Activated CD8-positive, alpha-beta T cell treated with anti-CD3 and anti-CD28 coated beads, Interleukin-2, amount 10 ng/mL, durations not matched to agents 7 days and 5 days (primary cell): ENCODE results near the gene CBLB. TPM values are rescaled to one million over a fixed set of nuclear protein-coding genes. Genes with fewer than 3 reads are reported as not detected.
A peak's percentile ranks its signal among the peaks of the same experiment; 100 is the strongest.

Experiments used
- ATAC-seq: fragments of 150-1000 bp; cut with Tn5 transposase; one replicate; pipeline ENCODE4 v1.10.0; 2021; ENCODE audit warnings: moderate library complexity
- CTCF ChIA-PET: fragments of 350-600 bp; sonication (Branson Sonifier 250); formaldehyde crosslinking; loops from one replicate; lab custom pipeline; 2021; ENCODE audit warnings: antibody characterized with exemption; lab: Charles Lee
- POLR2A ChIA-PET: fragments of 350-600 bp; sonication (Branson Sonifier 250); formaldehyde crosslinking; loops from one replicate; lab custom pipeline; 2021; ENCODE audit warnings: antibody characterized with exemption; lab: Charles Lee
- DNase-seq: peaks from one replicate; pipeline ENCODE4 v3.0.0-alpha.2; 2020
- H3K27ac Mint-ChIP-seq: one replicate; pipeline ENCODE4 v1.8.0; 2021; ENCODE audit warnings: mild to moderate bottlenecking, mixed read lengths
- H3K27me3 Mint-ChIP-seq: one replicate; pipeline ENCODE4 v1.8.0; 2021; ENCODE audit warnings: low read depth, mixed read lengths
- H3K36me3 Mint-ChIP-seq: one replicate; pipeline ENCODE4 v1.8.0; 2021; ENCODE audit warnings: low read depth, mixed read lengths
- H3K4me1 Mint-ChIP-seq: one replicate; pipeline ENCODE4 v1.8.0; 2021; ENCODE audit warnings: low read depth, mixed read lengths
- H3K4me3 Mint-ChIP-seq: one replicate; pipeline ENCODE4 v1.8.0; 2021; ENCODE audit warnings: mild to moderate bottlenecking, mixed read lengths
- H3K9me3 Mint-ChIP-seq: one replicate; pipeline ENCODE4 v1.8.0; 2022; ENCODE audit warnings: mixed read lengths; ENCODE audit not compliant: insufficient read depth
- total RNA-seq, 2 experiments: library from RNA; stranded (reverse); gene quantifications; one replicate each; pipeline ENCODE4 v1.2.3, GENCODE V29; 2021

CBLB gene
- total RNA-seq, 2 experiments from 2014 or later: 117 to 122 TPM

GRCh38 chr3:105830836-105831235 lies 38.0 kb downstream of the CBLB start:
- POLR2A ChIA-PET: interaction anchor here (1.2 kb wide), 1 partner anchor 32 kb away, joined by 3 read pairs; no protein-coding TSS in a partner anchor
- DNase-seq (no peak), ATAC-seq (no peak)
- Mint-ChIP-seq H3K27me3 (no peaks in the 10 kb centered on the region), H3K4me3 (peak overlapping the region; percentile 19), H3K27ac (peak overlapping the region; percentile 82), H3K36me3 (peaks cover 74% of the 10 kb centered on the region), H3K4me1 (peaks cover 78% of the 10 kb centered on the region), H3K9me3 (peaks cover 7% of the 10 kb centered on the region)
- CTCF ChIA-PET: interaction anchor here (1.4 kb wide), 1 partner anchor 32 kb away, joined by 4 read pairs; no protein-coding TSS in a partner anchor

- ChIA-PET POLR2A (no interaction called here), CTCF (interaction anchor here (0.8 kb wide), 1 partner anchor 29 kb away, joined by 5 read pairs; no protein-coding TSS in a partner anchor)
- Mint-ChIP-seq H3K4me3 (peak overlapping the region; percentile 30), H3K27ac (peak overlapping the region; percentile 76), H3K27me3 (no peaks in the 10 kb centered on the region), H3K9me3 (peaks cover 7% of the 10 kb centered on the region), H3K4me1 (peaks cover 75% of the 10 kb centered on the region), H3K36me3 (peaks cover 72% of the 10 kb centered on the region)
- DNase-seq: no peak
- ATAC-seq: peak; percentile 30
These were observed 38.8 kb downstream of the CBLB start for GRCh38 chr3:105829871-105830622.

GRCh38 chr3:105829229-105829628 lies 39.6 kb downstream of the CBLB start:
- DNase-seq (peak; percentile 40), ATAC-seq (peak; percentile 25)
- ChIA-PET CTCF (interaction anchor here (0.7 to 1.6 kb wide), 4 partner anchors 8 to 28 kb away, joined by 3 to 5 read pairs (median 4); no protein-coding TSS in a partner anchor), POLR2A (interaction anchor here (0.7 to 1.5 kb wide), 6 partner anchors 12 to 72 kb away, joined by 3 to 5 read pairs (median 4); partner anchors contain the start of gene CBLB)
- peak overlapping the region; percentile 82 for H3K27ac Mint-ChIP-seq
- H3K27me3 Mint-ChIP-seq: no peaks in the 10 kb centered on the region
- H3K4me3 Mint-ChIP-seq: peak overlapping the region; percentile 27
- H3K4me1 Mint-ChIP-seq: peaks cover 76% of the 10 kb centered on the region
- peaks cover 7% of the 10 kb centered on the region for H3K9me3 Mint-ChIP-seq
- peaks cover 73% of the 10 kb centered on the region for H3K36me3 Mint-ChIP-seq

GRCh38 chr3:105828703-105829102 lies 40.1 kb downstream of the CBLB start:
- ATAC-seq: peak; percentile 46
- DNase-seq: no peak
- H3K27me3 Mint-ChIP-seq: no peaks in the 10 kb centered on the region
- H3K4me1 Mint-ChIP-seq: peaks cover 78% of the 10 kb centered on the region
- ChIA-PET POLR2A (interaction anchor here (0.5 to 1.5 kb wide), 7 partner anchors 13 to 461 kb away, joined by 3 to 5 read pairs (median 4); partner anchors contain the start of gene CBLB), CTCF (interaction anchor here (0.7 to 1.6 kb wide), 3 partner anchors 8 to 19 kb away, joined by 3 to 4 read pairs (median 3); no protein-coding TSS in a partner anchor)
- H3K27ac Mint-ChIP-seq: peak overlapping the region; percentile 82
- H3K4me3 Mint-ChIP-seq: peak overlapping the region; percentile 27
- H3K36me3 Mint-ChIP-seq: peaks cover 75% of the 10 kb centered on the region
- peaks cover 7% of the 10 kb centered on the region for H3K9me3 Mint-ChIP-seq

- Mint-ChIP-seq H3K4me3 (no peak overlapping the region), H3K9me3 (peaks cover 7% of the 10 kb centered on the region), H3K4me1 (peaks cover 82% of the 10 kb centered on the region), H3K27me3 (no peaks in the 10 kb centered on the region), H3K36me3 (peaks cover 80% of the 10 kb centered on the region), H3K27ac (peak overlapping the region; percentile 79)
- POLR2A ChIA-PET: interaction anchor here (0.5 to 1.5 kb wide), 4 partner anchors 19 to 460 kb away, joined by 3 to 5 read pairs (median 4); partner anchors contain the start of gene CBLB
- ATAC-seq (no peak), DNase-seq (no peak)
- CTCF ChIA-PET: interaction anchor here (1.2 to 1.6 kb wide), 2 partner anchors 12 to 18 kb away, joined by 3 read pairs; no protein-coding TSS in a partner anchor
These were observed 40.9 kb downstream of the CBLB start for GRCh38 chr3:105827959-105828358.

- POLR2A ChIA-PET: interaction anchor here (0.7 to 0.9 kb wide), 2 partner anchors 60 to 632 kb away, joined by 3 read pairs; no protein-coding TSS in a partner anchor
- H3K27me3 Mint-ChIP-seq: no peaks in the 10 kb centered on the region
- peaks cover 79% of the 10 kb centered on the region for H3K4me1 Mint-ChIP-seq
- CTCF ChIA-PET: no interaction called here
- H3K9me3 Mint-ChIP-seq: peaks cover 7% of the 10 kb centered on the region
- ATAC-seq: no peak
- DNase-seq: no peak
- H3K27ac Mint-ChIP-seq: peak overlapping the region; percentile 78
- H3K4me3 Mint-ChIP-seq: peak overlapping the region; percentile 26
- peaks cover 79% of the 10 kb centered on the region for H3K36me3 Mint-ChIP-seq
These were observed 41.8 kb downstream of the CBLB start for GRCh38 chr3:105826778-105827634.

- peak overlapping the region; percentile 48 for H3K27ac Mint-ChIP-seq
- no peak for ATAC-seq
- no peaks in the 10 kb centered on the region for H3K9me3 Mint-ChIP-seq
- no peak for DNase-seq
- no peak overlapping the region for H3K4me3 Mint-ChIP-seq
- H3K27me3 Mint-ChIP-seq: no peaks in the 10 kb centered on the region
- H3K4me1 Mint-ChIP-seq: peaks cover 70% of the 10 kb centered on the region
- H3K36me3 Mint-ChIP-seq: peaks cover 75% of the 10 kb centered on the region
- POLR2A ChIA-PET: interaction anchor here (0.9 to 1.6 kb wide), 2 partner anchors 15 to 44 kb away, joined by 3 to 5 read pairs; partner anchors contain the start of gene CBLB
- CTCF ChIA-PET: interaction anchor here (0.6 to 1.6 kb wide), 2 partner anchors 126 to 137 kb away, joined by 3 to 4 read pairs; no protein-coding TSS in a partner anchor
These were observed 44.7 kb downstream of the CBLB start for GRCh38 chr3:105824129-105824528.

- Mint-ChIP-seq H3K36me3 (peaks cover 71% of the 10 kb centered on the region), H3K4me3 (no peak overlapping the region), H3K27me3 (no peaks in the 10 kb centered on the region), H3K4me1 (peaks cover 64% of the 10 kb centered on the region), H3K9me3 (no peaks in the 10 kb centered on the region), H3K27ac (peak overlapping the region; percentile 48)
- no peak for DNase-seq
- POLR2A ChIA-PET: interaction anchor here (0.9 to 1.6 kb wide), 2 partner anchors 14 to 45 kb away, joined by 3 to 5 read pairs; partner anchors contain the start of gene CBLB
- ATAC-seq: peak; percentile 8
- CTCF ChIA-PET: interaction anchor here (0.6 to 2.3 kb wide), 4 partner anchors 12 to 136 kb away, joined by 3 to 7 read pairs (median 4); no protein-coding TSS in a partner anchor
These were observed 45.5 kb downstream of the CBLB start for GRCh38 chr3:105823149-105823867.

- no peak overlapping the region for H3K4me3 Mint-ChIP-seq
- ChIA-PET CTCF (interaction anchor here (0.9 to 2.3 kb wide), 3 partner anchors 11 to 125 kb away, joined by 3 to 7 read pairs (median 4); no protein-coding TSS in a partner anchor), POLR2A (interaction anchor here (1.6 kb wide), 1 partner anchor 14 kb away, joined by 5 read pairs; no protein-coding TSS in a partner anchor)
- H3K27ac Mint-ChIP-seq: peak overlapping the region; percentile 48
- DNase-seq (no peak), ATAC-seq (no peak)
- H3K9me3 Mint-ChIP-seq: no peaks in the 10 kb centered on the region
- peaks cover 68% of the 10 kb centered on the region for H3K36me3 Mint-ChIP-seq
- peaks cover 58% of the 10 kb centered on the region for H3K4me1 Mint-ChIP-seq
- H3K27me3 Mint-ChIP-seq: no peaks in the 10 kb centered on the region
These were observed 46.4 kb downstream of the CBLB start for GRCh38 chr3:105822171-105823123.
